ENCODE measurements around the gene SLC12A7. TPM values are rescaled to one million over a fixed set of nuclear protein-coding genes. Genes with fewer than 3 reads are reported as not detected.

The SLC12A7 gene
- total and polyA plus RNA-seq, 9 of the 15 experiments (the other 6 are each of a cell fraction or from before 2014, with no cell fraction given) = 0.01 to 3.1 (median 0.56) TPM

- no TSS peak for BruUV-seq (replicated peaks)
- Histone ChIP-seq H2AFZ (ENCODE audit: low read depth, low read length) (no peak overlapping the region), H3K4me2 (ENCODE audit: insufficient read depth, low read length) (no peak overlapping the region), H3K36me3 (ENCODE audit: control insufficient read depth, insufficient read depth, low read length) (no peaks in the 10 kb centered on the region), H3K9ac (ENCODE audit: insufficient read depth in 1 of 2, low read depth in 2 of 2, low read length in 2 of 2) (peak overlapping the region in 1 of 2 experiments; percentile 68; a peak in 1 of 4 replicates), H3K4me3 (no peak overlapping the region), H3K9me3 (replicated peaks; ENCODE audit: control insufficient read depth, insufficient read depth, low read depth, low read length) (no peaks in the 10 kb centered on the region), H3K4me1 (replicated peaks in 1 of 2; ENCODE audit: control insufficient read depth in 2 of 2, insufficient read depth in 2 of 2, low read length in 2 of 2) (peaks cover 0 to 59% of the 10 kb centered on the region in 2 experiments; a peak in 2 of 5 replicates), H3K9me1 (ENCODE audit: control insufficient read depth, insufficient read depth, low read length) (no peaks in the 10 kb centered on the region), H3K27ac (ENCODE audit: extremely low read depth, low read depth, low read length) (no peak overlapping the region), H3K27me3 (ENCODE audit: control insufficient read depth in 2 of 2, insufficient read depth in 2 of 2, low read length in 2 of 2) (peaks cover 3 to 65% of the 10 kb centered on the region in 2 experiments; a peak in 3 of 5 replicates), H3K79me2 (ENCODE audit: control insufficient read depth, insufficient read depth, low read length) (no peaks in the 10 kb centered on the region), H4K20me1 (replicated peaks; ENCODE audit: control insufficient read depth, insufficient read depth, low read length) (0 out of 2 replicates have a peak, but pooled peaks cover 6% of the 10 kb centered on the region)
- in situ Hi-C loops (cut with MboI) = no loop called here
- ChIA-PET CTCF (ENCODE audit: low intra/inter-chr PET ratio) (no interaction called here), POLR2A (interaction anchor here (1.0 kb wide), 1 partner anchor 9 kb away, joined by 3 read pairs; no protein-coding TSS in a partner anchor)
- peak in 2 of 4 experiments; percentile 61 to 68 for DNase-seq (ENCODE audit: extremely low read depth in 1 of 4, low spot score in 3 of 4)
- FAIRE-seq = no peak
- 5% methylated on average over 18 of the region's 18 CpGs for WGBS (ENCODE audit: insufficient coverage, low coverage, missing lambda C conversion rate)
- ATAC-seq = peak; percentile 57
- intact Hi-C loops (cut with micrococcal nuclease) = no loop called here
- TF ChIP-seq MAZ (CRISPR knock-in tag; conservative IDR thresholded peaks at IDR 0.05 in 1 of 2, IDR thresholded peaks at IDR 0.05 in 1 of 2) (no peak), NFXL1 (CRISPR knock-in tag; IDR thresholded peaks at IDR 0.05) (no peak), ARID4B (CRISPR knock-in tag; IDR thresholded peaks at IDR 0.05) (no peak), CBFA2T3 (IDR thresholded peaks at IDR 0.05) (no peak), CBX1 (IDR thresholded peaks at IDR 0.05; ENCODE audit: low read depth) (no peak), NFYB (IDR thresholded peaks at IDR 0.05; ENCODE audit: extremely low read depth, insufficient read length) (no peak), KLF13 (tag; IDR thresholded peaks at IDR 0.05; ENCODE audit: borderline replicate concordance, low read depth) (no peak), ZBTB11 (CRISPR knock-in tag; IDR thresholded peaks at IDR 0.05) (no peak), ZNF668 (CRISPR knock-in tag; IDR thresholded peaks at IDR 0.05) (no peak), ZNF57 (CRISPR knock-in tag; IDR thresholded peaks at IDR 0.05) (no peak), ZBTB26 (CRISPR knock-in tag; IDR thresholded peaks at IDR 0.05) (no peak), ZNF766 (CRISPR knock-in tag; conservative IDR thresholded peaks at IDR 0.05) (no peak), PHB (CRISPR knock-in tag; IDR thresholded peaks at IDR 0.05) (no peak)
Observed at GRCh38 chr5:1080432-1080831, 31.4 kb downstream of the SLC12A7 start.

Data from K562 (cell line).